Neuron (in vitro differentiated cells): ENCODE measurements around the gene TSPAN10.
"Not testable (repeated sequence)": the region's sequence is repeated elsewhere in the genome, so short reads cannot be mapped to it uniquely, and the experiment has no call there.

Source experiments
- H2AFZ ChIP-seq: one replicate; pipeline ENCODE4 v1.6.1; 2013; ENCODE audit warnings: low read depth, mild to moderate bottlenecking, inconsistent platforms, low read length, moderate library complexity
- H3K27me3 ChIP-seq: one replicate; pipeline ENCODE4 v1.6.1; 2013; ENCODE audit warnings: low read length; ENCODE audit not compliant: insufficient read depth
- H3K36me3 ChIP-seq: one replicate; pipeline ENCODE4 v1.6.1; 2013; ENCODE audit warnings: low read length; ENCODE audit not compliant: insufficient read depth
- H3K4me1 ChIP-seq: one replicate; pipeline ENCODE4 v1.6.1; 2013; ENCODE audit warnings: low read length; ENCODE audit not compliant: insufficient read depth
- H3K4me3 ChIP-seq: 2 replicates; pipeline ENCODE4 v1.5.1; 2013; ENCODE audit warnings: mild to moderate bottlenecking, low read length, moderate library complexity
- H3K9me3 ChIP-seq: one replicate; pipeline ENCODE4 v1.6.1; 2013; ENCODE audit warnings: low read length

The TSPAN10 gene

DNA sequence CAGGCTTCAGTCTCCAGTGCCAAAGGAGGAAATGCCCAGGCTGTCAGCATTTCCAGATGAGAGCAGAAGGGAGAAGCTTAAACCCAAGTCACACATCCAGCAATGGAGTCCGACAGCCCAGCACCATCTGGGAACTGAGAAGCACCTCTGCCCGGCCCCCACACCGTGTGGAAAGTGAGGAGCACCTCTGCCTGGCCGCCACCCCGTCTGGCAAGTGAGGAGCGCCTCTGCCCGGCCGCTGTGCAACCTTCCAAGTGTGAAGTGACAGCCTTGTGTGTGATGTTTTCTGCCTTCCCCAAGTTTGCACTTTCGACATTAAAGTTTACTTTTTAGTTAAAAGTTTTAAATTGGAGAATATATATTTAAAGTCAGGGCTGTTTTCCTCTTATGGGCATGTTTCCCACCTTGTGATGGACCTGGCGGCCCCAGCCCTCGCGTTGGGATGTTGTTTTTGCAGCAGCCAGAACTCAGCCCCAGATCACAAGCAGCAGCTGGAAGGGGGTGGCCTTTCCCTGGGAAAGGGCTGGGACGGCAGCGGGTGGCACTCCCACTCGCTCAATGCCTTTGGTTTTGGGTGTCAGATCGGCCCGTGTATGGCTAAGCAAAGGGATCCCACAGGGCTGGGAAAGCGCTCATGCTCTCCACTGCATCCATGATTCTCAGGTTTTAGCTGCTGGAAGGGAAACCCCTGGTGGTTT is 36.7 kb downstream of the TSPAN10 start:
- Histone ChIP-seq H2AFZ (no peak overlapping the region), H3K9me3 (no peaks in the 10 kb centered on the region), H3K4me3 (no peak overlapping the region), H3K36me3 (peaks cover 50% of the 10 kb centered on the region), H3K27me3 (no peaks in the 10 kb centered on the region), H3K4me1 (no peaks in the 10 kb centered on the region)

DNA sequence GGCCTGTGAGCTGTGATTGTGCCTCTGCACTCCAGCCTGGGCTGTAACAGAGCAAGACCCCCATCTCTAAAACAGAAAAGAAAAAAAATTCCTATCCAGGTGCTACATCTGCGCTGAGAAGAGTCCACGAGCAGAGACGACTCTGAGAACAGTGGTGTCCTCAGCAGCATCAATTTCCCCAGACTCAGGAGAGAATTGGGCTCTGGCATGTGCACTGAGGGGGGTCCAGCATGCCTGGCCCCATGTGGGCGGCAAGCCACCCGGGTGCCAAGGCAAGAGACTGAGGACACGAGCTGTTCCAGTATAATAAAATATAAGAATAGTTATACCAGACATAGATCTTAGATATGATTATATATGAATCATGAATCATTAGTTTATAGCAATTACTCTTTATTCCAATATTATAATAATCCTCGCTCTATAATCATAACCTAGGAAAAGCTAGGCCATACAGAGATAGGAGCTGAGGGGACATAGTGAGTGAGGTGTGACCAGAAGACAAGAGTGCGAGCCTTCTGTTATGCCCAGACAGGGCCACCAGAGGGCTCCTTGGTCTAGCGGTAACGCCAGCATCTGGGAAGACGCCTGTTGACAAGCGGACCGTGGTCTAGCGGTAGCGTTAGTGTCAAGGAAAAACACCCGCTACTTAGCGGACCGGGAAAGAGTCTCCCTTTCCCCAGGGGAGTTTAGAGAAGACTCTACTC is 38.7 kb downstream of the TSPAN10 start:
- not testable (repeated sequence) for H3K9me3 ChIP-seq, H2AFZ ChIP-seq, H3K4me1 ChIP-seq, H3K27me3 ChIP-seq, H3K4me3 ChIP-seq
- H3K36me3 ChIP-seq: peaks cover 34% of the 10 kb centered on the region

DNA sequence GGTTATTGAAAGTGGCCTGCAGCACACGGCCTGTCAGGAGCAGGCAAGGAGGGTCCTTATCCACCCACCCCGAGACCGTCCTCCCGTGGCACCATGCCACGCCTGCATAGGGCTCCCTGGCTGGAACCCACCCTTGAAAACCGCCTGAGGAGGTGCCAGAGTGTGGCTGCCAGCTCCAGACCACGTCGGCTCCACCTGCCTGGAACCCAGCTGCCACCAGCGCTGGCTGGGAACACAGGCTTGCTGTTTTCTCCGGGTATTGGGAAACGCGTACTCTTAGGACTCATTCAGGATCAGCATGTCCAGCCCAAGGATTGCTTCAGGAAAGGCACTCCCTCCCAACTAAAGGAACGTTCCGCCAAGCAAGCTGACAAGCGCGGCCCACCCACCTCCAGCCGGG is 39.9 kb downstream of the TSPAN10 start:
- Histone ChIP-seq H3K4me1 (no peaks in the 10 kb centered on the region), H2AFZ (no peak overlapping the region), H3K4me3 (no peak overlapping the region), H3K9me3 (no peaks in the 10 kb centered on the region), H3K27me3 (no peaks in the 10 kb centered on the region), H3K36me3 (peaks cover 28% of the 10 kb centered on the region)

DNA sequence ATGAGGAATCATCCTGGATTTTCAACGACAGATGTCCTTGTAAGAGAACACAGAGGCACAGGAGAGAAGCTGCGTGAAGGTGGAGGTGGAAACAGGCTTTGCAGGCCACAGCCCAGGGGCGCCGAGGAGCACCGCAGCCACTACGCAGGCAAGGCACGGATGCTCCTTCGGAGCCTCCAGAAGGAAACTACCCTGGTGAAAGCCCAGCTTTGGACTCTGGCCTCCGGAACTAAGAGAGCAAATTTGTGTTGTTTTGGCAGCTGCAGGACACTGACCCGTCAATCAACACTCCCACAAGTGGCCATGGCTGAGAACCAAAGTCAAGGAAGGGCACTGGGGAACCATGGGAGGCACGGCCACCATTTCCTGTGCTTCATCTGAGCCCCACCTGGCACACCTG is 43.2 kb downstream of the TSPAN10 start:
- H3K36me3 ChIP-seq: peaks cover 6% of the 10 kb centered on the region
- H3K4me1 ChIP-seq: peaks cover 16% of the 10 kb centered on the region
- no peaks in the 10 kb centered on the region for H3K27me3 ChIP-seq
- no peak overlapping the region for H2AFZ ChIP-seq
- no peak overlapping the region for H3K4me3 ChIP-seq
- H3K9me3 ChIP-seq: no peaks in the 10 kb centered on the region

- Histone ChIP-seq H3K9me3 (no peaks in the 10 kb centered on the region), H3K4me3 (no peak overlapping the region), H2AFZ (no peak overlapping the region), H3K27me3 (no peaks in the 10 kb centered on the region), H3K4me1 (peaks cover 21% of the 10 kb centered on the region), H3K36me3 (peaks cover 11% of the 10 kb centered on the region)
These were observed 44.7 kb downstream of the TSPAN10 start for GRCh38 chr17:81681672-81682071.

GRCh38 chr17:81682565-81683207 is 45.7 kb downstream of the TSPAN10 start:
- Histone ChIP-seq H3K36me3 (peaks cover 21% of the 10 kb centered on the region), H3K9me3 (no peaks in the 10 kb centered on the region), H3K4me3 (peak overlapping the region; percentile 86), H2AFZ (no peak overlapping the region), H3K27me3 (no peaks in the 10 kb centered on the region), H3K4me1 (peaks cover 21% of the 10 kb centered on the region)

DNA sequence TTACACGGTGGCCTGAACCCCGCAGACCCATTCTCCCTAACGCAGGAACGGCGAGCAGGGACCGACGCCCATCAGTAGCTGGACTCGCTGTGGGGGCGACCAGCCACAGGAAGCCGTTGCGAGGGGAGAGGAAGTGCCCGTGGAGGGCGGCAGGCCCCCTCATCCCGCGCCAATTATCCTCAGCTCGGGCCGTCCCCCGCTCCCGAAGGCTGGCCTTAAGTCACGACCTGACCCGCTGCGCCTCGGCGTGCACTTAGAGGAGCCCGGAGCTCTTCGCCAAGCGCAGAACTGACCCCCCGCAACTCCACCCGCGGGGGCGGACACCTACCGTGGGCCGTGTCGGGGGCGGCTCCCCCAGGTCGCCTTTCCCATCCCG is 46.2 kb downstream of the TSPAN10 start:
- Histone ChIP-seq H3K27me3 (no peaks in the 10 kb centered on the region), H2AFZ (peak overlapping the region; percentile 20), H3K36me3 (peaks cover 24% of the 10 kb centered on the region), H3K4me3 (peak overlapping the region; percentile 86), H3K4me1 (peaks cover 21% of the 10 kb centered on the region), H3K9me3 (no peaks in the 10 kb centered on the region)

GRCh38 chr17:81683584-81684441 is 46.8 kb downstream of the TSPAN10 start, which contains the start of the genes ARL16 and HGS:
Gene ARL16, minus strand, starts transcription at chr17:81683797. Its CDS starts 44 bp downstream, at chr17:81683753.
Gene HGS, plus strand, starts transcription at chr17:81684011. Its CDS starts 56 bp downstream, at chr17:81684067.
- H3K9me3 ChIP-seq: no peaks in the 10 kb centered on the region
- H3K36me3 ChIP-seq: peaks cover 30% of the 10 kb centered on the region
- peaks cover 21% of the 10 kb centered on the region for H3K4me1 ChIP-seq
- H2AFZ ChIP-seq: peak within 1 kb of the TSS; percentile 20
- no peaks in the 10 kb centered on the region for H3K27me3 ChIP-seq
- peak within 1 kb of the TSS; percentile 86 for H3K4me3 ChIP-seq

DNA sequence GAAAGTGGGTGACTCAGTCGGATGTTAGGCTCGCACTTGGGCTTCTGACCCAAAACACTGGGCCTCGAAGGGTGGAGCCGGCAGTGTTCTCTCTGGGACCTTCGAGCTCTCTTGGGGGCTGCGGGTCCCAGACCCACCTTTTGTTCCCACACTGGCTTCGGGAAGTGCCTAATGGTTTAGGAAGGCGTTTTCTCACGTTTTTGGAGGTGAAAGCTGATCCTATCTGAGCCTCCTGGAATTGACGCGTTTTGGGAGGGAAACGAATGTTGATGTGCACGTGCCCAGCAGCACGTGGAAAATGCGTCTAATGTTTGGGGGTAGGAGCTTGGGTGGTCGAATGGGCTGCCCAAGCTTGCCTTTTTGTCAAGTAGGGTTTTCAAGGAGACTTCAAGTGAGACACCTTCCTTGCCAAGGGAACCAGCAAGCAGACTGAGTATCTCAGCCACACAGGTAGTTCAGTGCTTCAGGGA is 47.5 kb downstream of the TSPAN10 start:
- peaks cover 21% of the 10 kb centered on the region for H3K4me1 ChIP-seq
- H3K9me3 ChIP-seq: no peaks in the 10 kb centered on the region
- H3K4me3 ChIP-seq: peak overlapping the region; percentile 86
- H3K27me3 ChIP-seq: no peaks in the 10 kb centered on the region
- peaks cover 36% of the 10 kb centered on the region for H3K36me3 ChIP-seq
- no peak overlapping the region for H2AFZ ChIP-seq

DNA sequence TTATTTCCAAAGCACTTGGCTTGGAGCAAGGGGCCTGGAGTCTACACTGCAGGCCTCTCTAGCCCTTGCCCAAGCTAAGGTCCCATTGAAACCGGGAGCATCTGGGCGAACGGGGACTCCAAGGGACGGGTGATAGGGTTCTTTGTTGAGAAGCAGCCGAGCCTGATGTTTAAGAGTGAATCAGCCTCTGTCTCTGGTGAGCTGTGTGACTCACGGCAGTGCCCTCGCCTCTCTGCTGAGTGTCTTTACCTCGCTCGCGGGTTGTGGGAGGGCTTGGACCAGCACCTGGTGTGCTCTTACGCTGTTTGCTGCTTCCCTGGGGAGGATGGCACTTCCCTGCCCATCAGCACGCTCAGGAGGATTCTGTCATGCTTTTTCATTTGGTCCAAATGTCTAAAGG is 48.1 kb downstream of the TSPAN10 start:
- Histone ChIP-seq H3K36me3 (peaks cover 42% of the 10 kb centered on the region), H3K9me3 (no peaks in the 10 kb centered on the region), H2AFZ (no peak overlapping the region), H3K27me3 (no peaks in the 10 kb centered on the region), H3K4me1 (peaks cover 21% of the 10 kb centered on the region), H3K4me3 (peak overlapping the region; percentile 86)

DNA sequence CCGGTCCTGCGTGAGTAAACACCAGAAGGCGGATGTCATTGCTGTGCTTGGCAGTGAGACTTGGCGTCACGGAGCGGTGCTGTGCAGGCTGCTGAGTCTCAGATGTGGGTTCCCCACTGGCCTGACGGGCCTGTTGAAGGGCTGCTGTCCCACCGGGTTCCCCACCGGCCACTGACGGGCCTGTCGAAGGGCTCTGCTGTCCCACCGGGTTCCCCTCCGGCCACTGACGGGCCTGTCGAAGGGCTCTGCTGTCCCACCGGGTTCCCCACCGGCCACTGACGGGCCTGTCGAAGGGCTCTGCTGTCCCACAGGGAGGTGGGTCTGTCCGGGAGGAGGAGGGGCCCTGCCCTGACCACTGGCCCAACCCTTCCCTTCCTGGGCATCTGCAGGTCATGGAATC is 49.6 kb downstream of the TSPAN10 start:
- Histone ChIP-seq H2AFZ (no peak overlapping the region), H3K9me3 (no peaks in the 10 kb centered on the region), H3K27me3 (no peaks in the 10 kb centered on the region), H3K4me3 (no peak overlapping the region), H3K36me3 (peaks cover 51% of the 10 kb centered on the region), H3K4me1 (peaks cover 21% of the 10 kb centered on the region)

GRCh38 chr17:81687770-81688541 is 51.0 kb downstream of the TSPAN10 start:
- no peak overlapping the region for H3K4me3 ChIP-seq

More at GRCh38 chr17:81687770-81688541, 51.0 kb downstream of the TSPAN10 start:
- Histone ChIP-seq H3K36me3 (peaks cover 58% of the 10 kb centered on the region), H2AFZ (no peak overlapping the region), H3K27me3 (no peaks in the 10 kb centered on the region), H3K9me3 (no peaks in the 10 kb centered on the region), H3K4me1 (peaks cover 15% of the 10 kb centered on the region)
